HepG2 (cell line): ENCODE results near the gene RPH3AL. TPM values are rescaled to one million over a fixed set of nuclear protein-coding genes. Genes with fewer than 3 reads are reported as not detected.

ENCODE experiments used
- ATF1 ChIP-seq: IDR thresholded peaks from 2 replicates; pipeline ENCODE4 v1.6.1; 2016; ENCODE audit warnings: mild to moderate bottlenecking, control low read depth
- BHLHE40 ChIP-seq: IDR thresholded peaks from 2 replicates; pipeline ENCODE4 v1.6.1; 2011; ENCODE audit warnings: low read length, improper control_type of control experiment
- CREB1 ChIP-seq, 2 experiments: fragments of 450-650 bp in 1 of 2; IDR thresholded peaks; 2 replicates each; pipeline ENCODE4 v1.6.1; 2016 to 2017; ENCODE audit warnings: control low read depth in 1 of 2, mild to moderate bottlenecking in 1 of 2, missing compliant biosample characterization in 1 of 2, missing genetic modification characterization in 1 of 2
- ETS1 ChIP-seq: sonication (generic); formaldehyde crosslinking; IDR thresholded peaks from 2 replicates; pipeline ENCODE4 v1.4.0; 2020; ENCODE audit warnings: missing genetic modification reagents
- KDM5B ChIP-seq: sonication (generic); formaldehyde crosslinking; IDR thresholded peaks from 2 replicates; pipeline ENCODE4 v1.4.0; 2020; ENCODE audit warnings: missing genetic modification reagents, mild to moderate bottlenecking, borderline replicate concordance
- MED1 ChIP-seq: sonication (generic); formaldehyde crosslinking; IDR thresholded peaks from 2 replicates; pipeline ENCODE4 v1.4.0; 2020; ENCODE audit warnings: missing genetic modification reagents
- NONO ChIP-seq, 2 experiments: fragments of 450-650 bp in 1 of 2; sonication (generic) in 1 of 2; formaldehyde crosslinking in 1 of 2; IDR thresholded peaks in 1 of 2; conservative IDR thresholded peaks in 1 of 2; 2 replicates each; pipeline versions ENCODE4 v1.6.1 to v1.8.0; 2017 to 2022; ENCODE audit warnings: mild to moderate bottlenecking in 1 of 2, missing genetic modification reagents in 1 of 2, moderate library complexity in 1 of 2
- NR2C2 ChIP-seq: sonication (generic); formaldehyde crosslinking; IDR thresholded peaks from 2 replicates; pipeline ENCODE4 v1.4.0; 2020; ENCODE audit warnings: missing genetic modification reagents, mild to moderate bottlenecking, moderate library complexity, borderline replicate concordance
- POLR2A ChIP-seq, 2 experiments: IDR thresholded peaks; 2 replicates each; pipeline ENCODE4 v1.6.1; 2011; ENCODE audit warnings: low read depth in 2 of 2, low read length in 2 of 2, mild to moderate bottlenecking in 1 of 2, moderate library complexity in 1 of 2; ENCODE audit not compliant: insufficient read depth in 1 of 2
- SRF ChIP-seq: IDR thresholded peaks from 2 replicates; pipeline ENCODE4 v1.6.1; 2011; ENCODE audit warnings: mild to moderate bottlenecking, low read depth, low read length, moderate library complexity
- TERF1 ChIP-seq: sonication (generic); formaldehyde crosslinking; IDR thresholded peaks from 2 replicates; pipeline ENCODE4 v1.8.0; 2022; ENCODE audit warnings: mild to moderate bottlenecking, missing genetic modification reagents, moderate library complexity
- XBP1 ChIP-seq: sonication (generic); formaldehyde crosslinking; IDR thresholded peaks from 2 replicates; pipeline ENCODE4 v1.5.0; 2020; ENCODE audit warnings: missing genetic modification reagents
- ZBTB33 ChIP-seq: sonication (generic); formaldehyde crosslinking; IDR thresholded peaks from 2 replicates; pipeline ENCODE4 v1.4.0; 2020; ENCODE audit warnings: missing genetic modification reagents
- ZHX2 ChIP-seq, 2 experiments: sonication (generic) in 1 of 2; formaldehyde crosslinking in 1 of 2; IDR thresholded peaks; 2 replicates each; pipeline versions ENCODE4 v1.6.1 to v1.9.0; 2014 to 2022; ENCODE audit warnings: antibody characterized with exemption in 1 of 2, borderline replicate concordance in 1 of 2, inconsistent platforms in 1 of 2, low read depth in 1 of 2, missing genetic modification reagents in 1 of 2
- ZNF547 ChIP-seq: sonication (generic); formaldehyde crosslinking; IDR thresholded peaks from 2 replicates; pipeline ENCODE4 v1.5.1; 2020; ENCODE audit warnings: mild to moderate bottlenecking, missing genetic modification reagents
- ZNF569 ChIP-seq: sonication (generic); formaldehyde crosslinking; IDR thresholded peaks from 2 replicates; pipeline ENCODE4 v1.5.0; 2020; ENCODE audit warnings: mild to moderate bottlenecking, missing genetic modification reagents, moderate library complexity, borderline replicate concordance
- polyA plus RNA-seq, 8 experiments: library from polyadenylated mRNA; depleted of rRNA in 3 of 8; stranded (reverse) in 7 of 8; unstranded in 1 of 8; fragments of >200 nt; fragmentation: Illumina TruSeq in 4 of 8; extraction: Trizol in 4 of 8; gene quantifications; 2 replicates each; pipeline versions ENCODE4 v1.2.1 to v1.2.3, GENCODE V29; 2011 to 2016; ENCODE audit warnings: low read depth in 4 of 8, missing spikeins in 1 of 8, mixed read lengths in 1 of 8; ENCODE audit not compliant: insufficient read depth in 1 of 8
- total RNA-seq, 5 experiments: library from RNA; depleted of rRNA; stranded (reverse); fragments of >200 nt; fragmentation: Illumina TruSeq; extraction: Trizol; gene quantifications; 2 replicates each; pipeline ENCODE4 v1.2.3, GENCODE V29; 2016; ENCODE audit warnings: low read depth in 1 of 5

Gene RPH3AL
- total and polyA plus RNA-seq, 2 of the 13 experiments (the other 11 are each of a cell fraction or from before 2014, with no cell fraction given): 7.8 to 16.4 TPM

- no peak for TF ChIP-seq NONO (IDR thresholded peaks at IDR 0.05)
- no peak; the same call in 1 of the 2 replicates for TF ChIP-seq NONO (CRISPR knock-in tag; conservative IDR thresholded peaks at IDR 0.05)
- TF ChIP-seq MED1 (CRISPR knock-in tag): peak; percentile 68
- no peak for TF ChIP-seq SRF
- no peak; the same call in 1 of the 2 replicates for TF ChIP-seq ZHX2 (IDR thresholded peaks at IDR 0.05; ENCODE audit: low read depth)
- TF ChIP-seq ZHX2 (CRISPR knock-in tag; IDR thresholded peaks at IDR 0.05; ENCODE audit: borderline replicate concordance): no peak
- peak; percentile 86; the same call in 1 of the 2 replicates for TF ChIP-seq KDM5B
- TF ChIP-seq ZBTB33 (CRISPR knock-in tag): no peak; the same call in 1 of the 2 replicates
- TF ChIP-seq POLR2A (IDR thresholded peaks at IDR 0.05; ENCODE audit: insufficient read depth in 1 of 2, low read depth in 2 of 2, low read length in 2 of 2): peak; percentile 71 to 90
- peak; percentile 66 for TF ChIP-seq ATF1
- peak; percentile 40 for TF ChIP-seq BHLHE40
- TF ChIP-seq ETS1 (CRISPR knock-in tag): no peak
- TF ChIP-seq XBP1: no peak
- peak; percentile 64; the same call in 1 of the 2 replicates for TF ChIP-seq NR2C2
- peak; percentile 37; the same call in 1 of the 2 replicates for TF ChIP-seq ZNF547 (CRISPR knock-in tag)
- TF ChIP-seq CREB1 (IDR thresholded peaks at IDR 0.05): peak; percentile 17; the same call in 1 of the 2 replicates
- TF ChIP-seq CREB1 (CRISPR knock-in tag; IDR thresholded peaks at IDR 0.05): peak; percentile 77
- no peak for TF ChIP-seq ZNF569 (CRISPR knock-in tag)
- no peak for TF ChIP-seq TERF1 (CRISPR knock-in tag)
Measured at GRCh38 chr17:352421-353212, at the start of gene RPH3AL (continued).
